Adrenal gland (tissue), 5 donors: ENCODE measurements around the gene TMEM39B.

Experiments used
- POLR2A ChIP-seq, 2 donors: fragments of 450-650 bp; IDR thresholded peaks; one replicate each; pipeline ENCODE4 v1.6.1; 2017; ENCODE audit warnings: antibody characterized with exemption in 2 of 2, mild to moderate bottlenecking in 2 of 2, moderate library complexity in 1 of 2
- TF ChIP-seq, protein P1 (sequence below), 6 experiments: fragments of 450-650 bp in 4 of 6; fragments of 200-600 bp in 2 of 6; sonication (generic) in 1 of 6; IDR thresholded peaks; 1 replicate in 5 of 6; 2 replicates in 1 of 6; pipeline versions ENCODE4 v1.5.1 to v1.8.0; 2016 to 2021; ENCODE audit warnings: antibody characterized with exemption in 6 of 6, mild to moderate bottlenecking in 2 of 6, moderate library complexity in 1 of 6
- donor health status: DM: no; HTN: no; CAD: no.

- TF ChIP-seq POLR2A (IDR thresholded peaks at IDR 0.05) = no peak
- TF ChIP-seq, protein P1, sequence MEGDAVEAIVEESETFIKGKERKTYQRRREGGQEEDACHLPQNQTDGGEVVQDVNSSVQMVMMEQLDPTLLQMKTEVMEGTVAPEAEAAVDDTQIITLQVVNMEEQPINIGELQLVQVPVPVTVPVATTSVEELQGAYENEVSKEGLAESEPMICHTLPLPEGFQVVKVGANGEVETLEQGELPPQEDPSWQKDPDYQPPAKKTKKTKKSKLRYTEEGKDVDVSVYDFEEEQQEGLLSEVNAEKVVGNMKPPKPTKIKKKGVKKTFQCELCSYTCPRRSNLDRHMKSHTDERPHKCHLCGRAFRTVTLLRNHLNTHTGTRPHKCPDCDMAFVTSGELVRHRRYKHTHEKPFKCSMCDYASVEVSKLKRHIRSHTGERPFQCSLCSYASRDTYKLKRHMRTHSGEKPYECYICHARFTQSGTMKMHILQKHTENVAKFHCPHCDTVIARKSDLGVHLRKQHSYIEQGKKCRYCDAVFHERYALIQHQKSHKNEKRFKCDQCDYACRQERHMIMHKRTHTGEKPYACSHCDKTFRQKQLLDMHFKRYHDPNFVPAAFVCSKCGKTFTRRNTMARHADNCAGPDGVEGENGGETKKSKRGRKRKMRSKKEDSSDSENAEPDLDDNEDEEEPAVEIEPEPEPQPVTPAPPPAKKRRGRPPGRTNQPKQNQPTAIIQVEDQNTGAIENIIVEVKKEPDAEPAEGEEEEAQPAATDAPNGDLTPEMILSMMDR (IDR thresholded peaks at IDR 0.05) = no peak
Measured at GRCh38 chr1:32144033-32144432, 71.3 kb downstream of the TMEM39B start.
